ENCODE measurements around the gene MLXIP.
A peak's percentile ranks its signal among the peaks of the same experiment; 100 is the strongest.
"Not testable (repeated sequence)": the region's sequence is repeated elsewhere in the genome, so short reads cannot be mapped to it uniquely, and the experiment has no call there.

Gene MLXIP

GRCh38 chr12:122158700-122159285 is 80.2 kb downstream of the MLXIP start:
- DNase-seq, result no peak

GRCh38 chr12:122159882-122160281 is 81.3 kb downstream of the MLXIP start:
- no peak for DNase-seq

GRCh38 chr12:122160761-122161160 is 82.2 kb downstream of the MLXIP start:
- DNase-seq, result no peak

- no peak for DNase-seq
Observed at GRCh38 chr12:122161682-122162081, 83.1 kb downstream of the MLXIP start.

GRCh38 chr12:122162976-122163375 is 84.4 kb downstream of the MLXIP start:
- no peak for DNase-seq

GRCh38 chr12:122166422-122167349 is 88.1 kb downstream of the MLXIP start:
- peak; percentile 69 to 76 for DNase-seq

GRCh38 chr12:122167356-122167925 is 88.9 kb downstream of the MLXIP start:
- no peak for DNase-seq

- no peak for DNase-seq
Observed at GRCh38 chr12:122168492-122168891, 89.9 kb downstream of the MLXIP start.

GRCh38 chr12:122171399-122171798 is 92.8 kb downstream of the MLXIP start:
- no peak for DNase-seq

- DNase-seq, result no peak
Observed at GRCh38 chr12:122172262-122172939, 93.8 kb downstream of the MLXIP start.

- peak; percentile 46 to 61 for DNase-seq
Observed at GRCh38 chr12:122174155-122174845, 95.7 kb downstream of the MLXIP start, which contains the start of gene IL31. IL31 (minus strand) TSS chr12:122174221; CDS start chr12:122174172, 49 bp downstream.

- DNase-seq, result not testable (repeated sequence)
Observed at GRCh38 chr12:122176473-122176872, 97.9 kb downstream of the MLXIP start.

- peak; percentile 43 to 49 for DNase-seq
Observed at GRCh38 chr12:122182887-122183587, 104.5 kb downstream of the MLXIP start, which contains the start of gene LRRC43. LRRC43 (plus strand) TSS chr12:122183123; CDS start chr12:122183145, 22 bp downstream.

GRCh38 chr12:122183588-122183940 is 105.0 kb downstream of the MLXIP start:
- no peak for DNase-seq

- no peak for DNase-seq
Observed at GRCh38 chr12:122184517-122184916, 106.0 kb downstream of the MLXIP start.

- no peak for DNase-seq
Observed at GRCh38 chr12:122185079-122185478, 106.5 kb downstream of the MLXIP start.

GRCh38 chr12:122185494-122186082 is 107.0 kb downstream of the MLXIP start:
- DNase-seq, result no peak

- no peak for DNase-seq
Observed at GRCh38 chr12:122187466-122187865, 108.9 kb downstream of the MLXIP start.

- no peak for DNase-seq
Observed at GRCh38 chr12:122189626-122190475, 111.3 kb downstream of the MLXIP start.

All from activated T-cell treated with anti-CD3 and anti-CD28 coated beads, Interleukin-2, amount 50 U/mL, for 48 hours (primary cell).